ENCODE measurements around the gene HS6ST2.

The HS6ST2 gene

GRCh38 chrX:132855780-132856341 is 102.6 kb downstream of the HS6ST2 start:
- peak overlapping the region; percentile 32 to 40 for H3K27ac ChIP-seq (ENCODE audit: low read depth in 2 of 2, low read length in 2 of 2)
- H3K4me3 ChIP-seq (ENCODE audit: low read length in 2 of 2), result peak overlapping the region; percentile 29 to 39
- H3K4me1 ChIP-seq (ENCODE audit: control insufficient read depth in 2 of 2, insufficient read depth in 2 of 2, low read length in 2 of 2), result no peaks in the 10 kb centered on the region
- H3K9ac ChIP-seq (ENCODE audit: low read depth in 1 of 2, low read length in 2 of 2), result no peak overlapping the region
- H3K27me3 ChIP-seq (ENCODE audit: control insufficient read depth in 2 of 2, insufficient read depth in 2 of 2, low read length in 2 of 2), result no peaks in the 10 kb centered on the region
- no peaks in the 10 kb centered on the region for H3K9me3 ChIP-seq (ENCODE audit: control insufficient read depth in 2 of 2, low read length in 2 of 2)
- H3K36me3 ChIP-seq (ENCODE audit: control insufficient read depth in 2 of 2, insufficient read depth in 2 of 2, low read length in 2 of 2), result no peaks in the 10 kb centered on the region

GRCh38 chrX:132853040-132853439 is 105.4 kb downstream of the HS6ST2 start:
- no peak overlapping the region for H3K4me3 ChIP-seq (ENCODE audit: low read length in 2 of 2)

GRCh38 chrX:132848296-132848970 is 110.0 kb downstream of the HS6ST2 start:
- Histone ChIP-seq H3K36me3 (ENCODE audit: control insufficient read depth in 2 of 2, insufficient read depth in 2 of 2, low read length in 2 of 2) (no peaks in the 10 kb centered on the region), H3K27ac (ENCODE audit: low read depth in 2 of 2, low read length in 2 of 2) (no peak overlapping the region), H3K4me3 (ENCODE audit: low read length in 2 of 2) (no peak overlapping the region)

More at GRCh38 chrX:132853040-132853439, 105.4 kb downstream of the HS6ST2 start:
- no peaks in the 10 kb centered on the region for H3K9me3 ChIP-seq (ENCODE audit: control insufficient read depth in 2 of 2, low read length in 2 of 2)
- no peaks in the 10 kb centered on the region for H3K36me3 ChIP-seq (ENCODE audit: control insufficient read depth in 2 of 2, insufficient read depth in 2 of 2, low read length in 2 of 2)
- no peaks in the 10 kb centered on the region for H3K4me1 ChIP-seq (ENCODE audit: control insufficient read depth in 2 of 2, insufficient read depth in 2 of 2, low read length in 2 of 2)
- H3K27ac ChIP-seq (ENCODE audit: low read depth in 2 of 2, low read length in 2 of 2), result no peak overlapping the region
- H3K9ac ChIP-seq (ENCODE audit: low read depth in 1 of 2, low read length in 2 of 2), result no peak overlapping the region
- no peaks in the 10 kb centered on the region for H3K27me3 ChIP-seq (ENCODE audit: control insufficient read depth in 2 of 2, insufficient read depth in 2 of 2, low read length in 2 of 2)

GRCh38 chrX:132843363-132843762 is 115.1 kb downstream of the HS6ST2 start:
- no peaks in the 10 kb centered on the region for H3K36me3 ChIP-seq (ENCODE audit: control insufficient read depth in 2 of 2, insufficient read depth in 2 of 2, low read length in 2 of 2)
- H3K4me3 ChIP-seq (ENCODE audit: low read length in 2 of 2), result no peak overlapping the region
- no peak overlapping the region for H3K9ac ChIP-seq (ENCODE audit: low read depth in 1 of 2, low read length in 2 of 2)
- H3K27ac ChIP-seq (ENCODE audit: low read depth in 2 of 2, low read length in 2 of 2), result no peak overlapping the region
- no peaks in the 10 kb centered on the region for H3K4me1 ChIP-seq (ENCODE audit: control insufficient read depth in 2 of 2, insufficient read depth in 2 of 2, low read length in 2 of 2)
- H3K27me3 ChIP-seq (ENCODE audit: control insufficient read depth in 2 of 2, insufficient read depth in 2 of 2, low read length in 2 of 2), result no peaks in the 10 kb centered on the region
- no peaks in the 10 kb centered on the region for H3K9me3 ChIP-seq (ENCODE audit: control insufficient read depth in 2 of 2, low read length in 2 of 2)

More at GRCh38 chrX:132848296-132848970, 110.0 kb downstream of the HS6ST2 start:
- H3K9ac ChIP-seq (ENCODE audit: low read depth in 1 of 2, low read length in 2 of 2), result no peak overlapping the region
- H3K9me3 ChIP-seq (ENCODE audit: control insufficient read depth in 2 of 2, low read length in 2 of 2), result no peaks in the 10 kb centered on the region
- no peaks in the 10 kb centered on the region for H3K27me3 ChIP-seq (ENCODE audit: control insufficient read depth in 2 of 2, insufficient read depth in 2 of 2, low read length in 2 of 2)
- H3K4me1 ChIP-seq (ENCODE audit: control insufficient read depth in 2 of 2, insufficient read depth in 2 of 2, low read length in 2 of 2), result no peaks in the 10 kb centered on the region

- Histone ChIP-seq H3K4me3 (ENCODE audit: low read length in 2 of 2) (no peak overlapping the region), H3K27ac (ENCODE audit: low read depth in 2 of 2, low read length in 2 of 2) (no peak overlapping the region), H3K9ac (ENCODE audit: low read depth in 1 of 2, low read length in 2 of 2) (no peak overlapping the region), H3K4me1 (ENCODE audit: control insufficient read depth in 2 of 2, insufficient read depth in 2 of 2, low read length in 2 of 2) (peaks cover 0 to under 1% of the 10 kb centered on the region in 2 donors), H3K36me3 (ENCODE audit: control insufficient read depth in 2 of 2, insufficient read depth in 2 of 2, low read length in 2 of 2) (no peaks in the 10 kb centered on the region), H3K27me3 (ENCODE audit: control insufficient read depth in 2 of 2, insufficient read depth in 2 of 2, low read length in 2 of 2) (no peaks in the 10 kb centered on the region), H3K9me3 (ENCODE audit: control insufficient read depth in 2 of 2, low read length in 2 of 2) (no peaks in the 10 kb centered on the region)
Observed at GRCh38 chrX:132842460-132843238, 115.8 kb downstream of the HS6ST2 start.

- H3K4me3 ChIP-seq (ENCODE audit: low read length in 2 of 2), result no peak overlapping the region
- no peaks in the 10 kb centered on the region for H3K36me3 ChIP-seq (ENCODE audit: control insufficient read depth in 2 of 2, insufficient read depth in 2 of 2, low read length in 2 of 2)
- peak overlapping the region; percentile 25 to 39 for H3K27ac ChIP-seq (ENCODE audit: low read depth in 2 of 2, low read length in 2 of 2)
- H3K9me3 ChIP-seq (ENCODE audit: control insufficient read depth in 2 of 2, low read length in 2 of 2), result no peaks in the 10 kb centered on the region
- peaks cover 0 to 6% of the 10 kb centered on the region in 2 donors for H3K4me1 ChIP-seq (ENCODE audit: control insufficient read depth in 2 of 2, insufficient read depth in 2 of 2, low read length in 2 of 2)
- no peak overlapping the region for H3K9ac ChIP-seq (ENCODE audit: low read depth in 1 of 2, low read length in 2 of 2)
- peaks cover 5% of the 10 kb centered on the region in 2 donors for H3K27me3 ChIP-seq (ENCODE audit: control insufficient read depth in 2 of 2, insufficient read depth in 2 of 2, low read length in 2 of 2)
Observed at GRCh38 chrX:132837967-132838366, 120.5 kb downstream of the HS6ST2 start.

GRCh38 chrX:132837126-132837525 is 121.3 kb downstream of the HS6ST2 start:
- peaks cover 5% of the 10 kb centered on the region in 2 donors for H3K27me3 ChIP-seq (ENCODE audit: control insufficient read depth in 2 of 2, insufficient read depth in 2 of 2, low read length in 2 of 2)
- peaks cover 0 to 6% of the 10 kb centered on the region in 2 donors for H3K4me1 ChIP-seq (ENCODE audit: control insufficient read depth in 2 of 2, insufficient read depth in 2 of 2, low read length in 2 of 2)
- H3K36me3 ChIP-seq (ENCODE audit: control insufficient read depth in 2 of 2, insufficient read depth in 2 of 2, low read length in 2 of 2), result no peaks in the 10 kb centered on the region
- no peak overlapping the region for H3K9ac ChIP-seq (ENCODE audit: low read depth in 1 of 2, low read length in 2 of 2)
- H3K27ac ChIP-seq (ENCODE audit: low read depth in 2 of 2, low read length in 2 of 2), result peak overlapping the region; percentile 25 to 39
- H3K4me3 ChIP-seq (ENCODE audit: low read length in 2 of 2), result no peak overlapping the region
- H3K9me3 ChIP-seq (ENCODE audit: control insufficient read depth in 2 of 2, low read length in 2 of 2), result no peaks in the 10 kb centered on the region

- Histone ChIP-seq H3K36me3 (ENCODE audit: control insufficient read depth in 2 of 2, insufficient read depth in 2 of 2, low read length in 2 of 2) (no peaks in the 10 kb centered on the region), H3K27ac (ENCODE audit: low read depth in 2 of 2, low read length in 2 of 2) (no peak overlapping the region), H3K9me3 (ENCODE audit: control insufficient read depth in 2 of 2, low read length in 2 of 2) (no peaks in the 10 kb centered on the region), H3K27me3 (ENCODE audit: control insufficient read depth in 2 of 2, insufficient read depth in 2 of 2, low read length in 2 of 2) (peaks cover 5% of the 10 kb centered on the region in 2 donors), H3K4me3 (ENCODE audit: low read length in 2 of 2) (no peak overlapping the region), H3K9ac (ENCODE audit: low read depth in 1 of 2, low read length in 2 of 2) (no peak overlapping the region), H3K4me1 (ENCODE audit: control insufficient read depth in 2 of 2, insufficient read depth in 2 of 2, low read length in 2 of 2) (peaks cover 0 to 6% of the 10 kb centered on the region in 2 donors)
Observed at GRCh38 chrX:132836471-132836870, 122.0 kb downstream of the HS6ST2 start.

GRCh38 chrX:132834741-132835140 is 123.7 kb downstream of the HS6ST2 start:
- H3K4me1 ChIP-seq (ENCODE audit: control insufficient read depth in 2 of 2, insufficient read depth in 2 of 2, low read length in 2 of 2), result peaks cover 0 to 6% of the 10 kb centered on the region in 2 donors

GRCh38 chrX:132834109-132834508 is 124.3 kb downstream of the HS6ST2 start:
- peaks cover 5% of the 10 kb centered on the region in 2 donors for H3K27me3 ChIP-seq (ENCODE audit: control insufficient read depth in 2 of 2, insufficient read depth in 2 of 2, low read length in 2 of 2)
- no peaks in the 10 kb centered on the region for H3K36me3 ChIP-seq (ENCODE audit: control insufficient read depth in 2 of 2, insufficient read depth in 2 of 2, low read length in 2 of 2)
- no peak overlapping the region for H3K9ac ChIP-seq (ENCODE audit: low read depth in 1 of 2, low read length in 2 of 2)
- peaks cover 0 to 6% of the 10 kb centered on the region in 2 donors for H3K4me1 ChIP-seq (ENCODE audit: control insufficient read depth in 2 of 2, insufficient read depth in 2 of 2, low read length in 2 of 2)
- H3K4me3 ChIP-seq (ENCODE audit: low read length in 2 of 2), result no peak overlapping the region
- H3K9me3 ChIP-seq (ENCODE audit: control insufficient read depth in 2 of 2, low read length in 2 of 2), result no peaks in the 10 kb centered on the region
- H3K27ac ChIP-seq (ENCODE audit: low read depth in 2 of 2, low read length in 2 of 2), result no peak overlapping the region

More at GRCh38 chrX:132834741-132835140, 123.7 kb downstream of the HS6ST2 start:
- Histone ChIP-seq H3K9me3 (ENCODE audit: control insufficient read depth in 2 of 2, low read length in 2 of 2) (no peaks in the 10 kb centered on the region), H3K36me3 (ENCODE audit: control insufficient read depth in 2 of 2, insufficient read depth in 2 of 2, low read length in 2 of 2) (no peaks in the 10 kb centered on the region), H3K27ac (ENCODE audit: low read depth in 2 of 2, low read length in 2 of 2) (no peak overlapping the region), H3K9ac (ENCODE audit: low read depth in 1 of 2, low read length in 2 of 2) (no peak overlapping the region), H3K27me3 (ENCODE audit: control insufficient read depth in 2 of 2, insufficient read depth in 2 of 2, low read length in 2 of 2) (peaks cover 5% of the 10 kb centered on the region in 2 donors), H3K4me3 (ENCODE audit: low read length in 2 of 2) (no peak overlapping the region)

Data from mucosa of rectum (tissue), 2 donors.